Neural progenitor cell (in vitro differentiated cells): Measurements from ENCODE around the gene ZBTB3. TPM values are rescaled to one million over a fixed set of nuclear protein-coding genes. Genes with fewer than 3 reads are reported as not detected.

Experiments used
- DNase-seq: peaks from one replicate; pipeline ENCODE4 v3.0.0-alpha.2; 2016; ENCODE audit warnings: low spot score
- H2AFZ ChIP-seq: fragments of 200-600 bp; sonication (generic); replicated peaks from 2 replicates; pipeline ENCODE4 v1.6.1; 2016; ENCODE audit warnings: antibody characterized with exemption
- H3F3A ChIP-seq: fragments of 200-600 bp; sonication (generic); 2 replicates; pipeline ENCODE4 v1.6.1; 2016; ENCODE audit warnings: antibody characterized with exemption, low read depth
- H3K27ac ChIP-seq: fragments of 200-600 bp; sonication (generic); 2 replicates; pipeline ENCODE4 v1.5.1; 2016; ENCODE audit warnings: mild to moderate bottlenecking
- H3K27me3 ChIP-seq: fragments of 200-600 bp; sonication (generic); 2 replicates; pipeline ENCODE4 v1.6.1; 2016; ENCODE audit warnings: mild to moderate bottlenecking, moderate library complexity
- H3K36me3 ChIP-seq: fragments of 200-600 bp; sonication (generic); 2 replicates; pipeline ENCODE4 v1.5.1; 2016
- H3K4me1 ChIP-seq: fragments of 200-600 bp; sonication (generic); 2 replicates; pipeline ENCODE4 v1.6.1; 2016; ENCODE audit warnings: mixed run types
- H3K4me2 ChIP-seq: fragments of 200-600 bp; sonication (generic); 2 replicates; pipeline ENCODE4 v1.6.1; 2016
- H3K4me3 ChIP-seq: fragments of 200-600 bp; sonication (generic); 2 replicates; pipeline ENCODE4 v1.5.1; 2016
- H3K79me2 ChIP-seq: fragments of 200-600 bp; sonication (generic); 2 replicates; pipeline ENCODE4 v1.6.1; 2016; ENCODE audit warnings: low read depth
- H3K9ac ChIP-seq: fragments of 200-600 bp; sonication (generic); 2 replicates; pipeline ENCODE4 v1.6.1; 2016
- H3K9me3 ChIP-seq: fragments of 200-600 bp; sonication (generic); 2 replicates; pipeline ENCODE4 v1.5.1; 2016; ENCODE audit warnings: low read depth
- H4K20me1 ChIP-seq: fragments of 200-600 bp; sonication (generic); 2 replicates; pipeline ENCODE4 v1.6.1; 2016; ENCODE audit warnings: low read depth
- H3K27ac Mint-ChIP-seq: 3 replicates; pipeline ENCODE4 v1.8.0; 2021; ENCODE audit warnings: mixed read lengths
- H3K27me3 Mint-ChIP-seq: 2 replicates; pipeline ENCODE4 v1.8.0; 2022; ENCODE audit warnings: low read depth, mild to moderate bottlenecking, inconsistent platforms, moderate library complexity, mixed read lengths; ENCODE audit not compliant: insufficient read depth
- H3K36me3 Mint-ChIP-seq: 3 replicates; pipeline ENCODE4 v1.8.0; 2021; ENCODE audit warnings: mixed read lengths
- H3K4me1 Mint-ChIP-seq: 3 replicates; pipeline ENCODE4 v1.8.0; 2021; ENCODE audit warnings: mixed read lengths
- H3K4me3 Mint-ChIP-seq: 3 replicates; pipeline ENCODE4 v1.8.0; 2021; ENCODE audit warnings: mild to moderate bottlenecking, moderate library complexity, mixed read lengths
- H3K9me3 Mint-ChIP-seq: 3 replicates; pipeline ENCODE4 v1.8.0; 2020; ENCODE audit warnings: mixed read lengths
- EZH2 ChIP-seq: fragments of 200-600 bp; sonication (generic); IDR thresholded peaks from 2 replicates; pipeline ENCODE4 v1.6.1; 2017; ENCODE audit warnings: antibody characterized with exemption, mild to moderate bottlenecking, moderate library complexity
- EZH2phosphoT487 ChIP-seq: fragments of 200-600 bp; sonication (generic); IDR thresholded peaks from 2 replicates; pipeline ENCODE4 v1.6.1; 2017; ENCODE audit warnings: antibody characterized with exemption
- total RNA-seq: library from RNA; depleted of rRNA; stranded (reverse); fragments of >200 nt; gene quantifications from 2 replicates; pipeline ENCODE4 v1.2.3, GENCODE V29; 2015; ENCODE audit warnings: low replicate concordance
- TF ChIP-seq, protein P1 (sequence below): fragments of 200-600 bp; sonication (generic); IDR thresholded peaks from 2 replicates; pipeline ENCODE4 v1.5.1; 2017; ENCODE audit warnings: antibody characterized with exemption, mild to moderate bottlenecking

Gene ZBTB3
- total RNA-seq, 1 donor from 2014 or later = 9.2 TPM

DNA sequence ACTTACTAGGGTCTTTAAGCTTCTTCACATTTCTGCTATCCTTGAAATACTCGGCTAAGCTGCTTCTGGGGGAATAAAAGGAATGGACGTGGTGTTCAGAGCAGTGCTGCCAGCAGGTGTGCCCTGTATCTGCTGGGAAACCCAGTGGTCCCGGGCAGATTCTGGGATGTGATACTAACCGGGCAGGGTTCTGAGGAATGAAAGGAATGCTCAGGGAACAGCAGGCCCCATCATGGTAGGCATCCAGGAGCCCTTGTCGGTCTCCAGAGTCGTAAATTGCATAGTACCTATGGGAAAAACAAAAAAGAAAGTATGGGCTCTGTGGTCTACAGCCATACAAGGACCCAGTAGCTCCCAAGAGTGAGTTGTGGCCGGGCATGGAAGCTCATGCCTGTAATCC is 42.3 kb upstream of the ZBTB3 start:
- Mint-ChIP-seq H3K9me3 (no peaks in the 10 kb centered on the region), H3K4me3 (no peak overlapping the region), H3K4me1 (peaks cover 9% of the 10 kb centered on the region), H3K27ac (no peak overlapping the region), H3K27me3 (peaks cover 6% of the 10 kb centered on the region), H3K36me3 (peaks cover 40% of the 10 kb centered on the region)
- Histone ChIP-seq H3K9me3 (no peaks in the 10 kb centered on the region), H3K9ac (no peak overlapping the region), H3F3A (peaks cover 18% of the 10 kb centered on the region), H3K4me1 (no peaks in the 10 kb centered on the region), H3K4me3 (no peak overlapping the region), H3K27me3 (no peaks in the 10 kb centered on the region), H3K79me2 (peaks cover 5% of the 10 kb centered on the region), H3K4me2 (no peak overlapping the region), H3K36me3 (peaks cover 6% of the 10 kb centered on the region), H3K27ac (no peak overlapping the region), H4K20me1 (peaks cover 5% of the 10 kb centered on the region), H2AFZ (no peak overlapping the region)
- TF ChIP-seq, protein P1, sequence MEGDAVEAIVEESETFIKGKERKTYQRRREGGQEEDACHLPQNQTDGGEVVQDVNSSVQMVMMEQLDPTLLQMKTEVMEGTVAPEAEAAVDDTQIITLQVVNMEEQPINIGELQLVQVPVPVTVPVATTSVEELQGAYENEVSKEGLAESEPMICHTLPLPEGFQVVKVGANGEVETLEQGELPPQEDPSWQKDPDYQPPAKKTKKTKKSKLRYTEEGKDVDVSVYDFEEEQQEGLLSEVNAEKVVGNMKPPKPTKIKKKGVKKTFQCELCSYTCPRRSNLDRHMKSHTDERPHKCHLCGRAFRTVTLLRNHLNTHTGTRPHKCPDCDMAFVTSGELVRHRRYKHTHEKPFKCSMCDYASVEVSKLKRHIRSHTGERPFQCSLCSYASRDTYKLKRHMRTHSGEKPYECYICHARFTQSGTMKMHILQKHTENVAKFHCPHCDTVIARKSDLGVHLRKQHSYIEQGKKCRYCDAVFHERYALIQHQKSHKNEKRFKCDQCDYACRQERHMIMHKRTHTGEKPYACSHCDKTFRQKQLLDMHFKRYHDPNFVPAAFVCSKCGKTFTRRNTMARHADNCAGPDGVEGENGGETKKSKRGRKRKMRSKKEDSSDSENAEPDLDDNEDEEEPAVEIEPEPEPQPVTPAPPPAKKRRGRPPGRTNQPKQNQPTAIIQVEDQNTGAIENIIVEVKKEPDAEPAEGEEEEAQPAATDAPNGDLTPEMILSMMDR = no peak
- no peak for TF ChIP-seq EZH2phosphoT487
- no peak for TF ChIP-seq EZH2
- no peak for DNase-seq

DNA sequence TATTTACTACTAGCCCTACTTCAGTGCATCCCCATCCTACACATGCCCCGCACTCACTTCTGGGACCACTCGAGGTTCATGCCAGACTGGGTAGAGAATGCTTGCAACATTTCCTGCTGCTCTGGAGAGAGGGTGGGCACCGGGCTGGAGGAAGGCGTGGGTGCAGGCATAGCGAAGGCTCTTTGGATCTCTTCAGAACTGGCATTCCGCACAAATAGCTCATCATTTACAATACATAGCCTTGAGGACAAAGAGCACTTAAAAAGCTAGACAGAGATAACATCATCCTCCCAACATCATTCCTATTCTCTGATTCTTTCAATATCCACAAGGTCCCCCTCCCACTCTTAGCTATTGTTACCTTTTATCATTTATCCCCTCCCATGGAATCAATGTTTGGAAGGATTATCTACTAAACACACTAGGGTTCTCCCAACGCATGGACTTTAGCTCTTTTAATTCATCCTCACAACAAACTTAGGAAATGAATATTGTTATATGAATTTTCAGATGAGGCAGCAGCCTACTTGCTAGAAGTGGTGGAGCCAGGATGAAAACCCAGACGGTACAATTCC is 40.3 kb upstream of the ZBTB3 start:
- H3K9me3 Mint-ChIP-seq = no peaks in the 10 kb centered on the region
- peaks cover 19% of the 10 kb centered on the region for H3K4me1 Mint-ChIP-seq
- Histone ChIP-seq H3K9ac (no peak overlapping the region), H3K4me2 (no peak overlapping the region), H3K27ac (no peak overlapping the region), H2AFZ (no peak overlapping the region), H3K27me3 (no peaks in the 10 kb centered on the region), H3F3A (peaks cover 36% of the 10 kb centered on the region), H3K79me2 (peaks cover 25% of the 10 kb centered on the region), H3K9me3 (no peaks in the 10 kb centered on the region), H3K4me3 (no peak overlapping the region), H3K4me1 (peaks cover 6% of the 10 kb centered on the region), H4K20me1 (peaks cover 12% of the 10 kb centered on the region), H3K36me3 (peaks cover 6% of the 10 kb centered on the region)
- peaks cover 41% of the 10 kb centered on the region for H3K36me3 Mint-ChIP-seq
- H3K4me3 Mint-ChIP-seq = no peak overlapping the region
- TF ChIP-seq EZH2phosphoT487 (no peak), EZH2 (no peak)
- TF ChIP-seq, protein P1 = no peak
- H3K27ac Mint-ChIP-seq = no peak overlapping the region
- peaks cover 4% of the 10 kb centered on the region for H3K27me3 Mint-ChIP-seq
- no peak for DNase-seq

DNA sequence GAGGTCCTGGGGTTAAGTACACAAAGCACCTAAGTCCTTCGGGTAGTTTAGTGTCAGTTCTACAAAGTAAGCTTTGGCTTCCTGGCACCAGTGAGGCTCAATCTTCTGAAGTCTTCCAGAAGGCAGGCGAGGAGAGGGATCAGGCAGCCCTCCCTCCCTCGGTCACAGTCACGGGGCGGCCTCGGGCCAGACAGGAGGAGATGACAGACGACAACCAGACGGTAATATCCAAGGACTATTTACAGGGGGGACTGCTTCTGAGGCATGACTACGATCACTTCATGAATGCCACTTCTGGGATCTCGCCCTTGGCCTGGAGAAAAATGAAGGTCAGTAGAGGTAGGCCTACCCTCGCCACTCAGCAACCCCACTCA is 38.2 kb upstream of the ZBTB3 start:
- Mint-ChIP-seq H3K36me3 (peaks cover 35% of the 10 kb centered on the region), H3K9me3 (no peaks in the 10 kb centered on the region), H3K4me1 (peaks cover 27% of the 10 kb centered on the region), H3K27ac (peak overlapping the region; percentile 98), H3K27me3 (peaks cover 5% of the 10 kb centered on the region), H3K4me3 (peak overlapping the region; percentile 89)
- Histone ChIP-seq H3K9ac (no peak overlapping the region), H3K36me3 (peaks cover 6% of the 10 kb centered on the region), H3K9me3 (no peaks in the 10 kb centered on the region), H3K27ac (peak overlapping the region; percentile 2), H4K20me1 (peaks cover 12% of the 10 kb centered on the region), H3K79me2 (peaks cover 45% of the 10 kb centered on the region), H3K4me3 (peak overlapping the region; percentile 86), H3F3A (peaks cover 54% of the 10 kb centered on the region), H3K4me1 (peaks cover 6% of the 10 kb centered on the region), H3K4me2 (peak overlapping the region; percentile 86), H3K27me3 (no peaks in the 10 kb centered on the region), H2AFZ (no peak overlapping the region)
- peak; percentile 44 for DNase-seq
- TF ChIP-seq, protein P1 = no peak
- TF ChIP-seq EZH2phosphoT487 = no peak
- TF ChIP-seq EZH2 = no peak
